Stimulated activated CD4-positive, alpha-beta T cell treated with anti-CD3 and anti-CD28 coated beads, Interleukin-12 subunit alpha, Interleukin-12 subunit beta, amount 100 ng/mL, for 48 hours (primary cell): ENCODE measurements around the gene PCDHGB5.

Source experiments
- DNase-seq, 3 donors: peaks; one replicate each; pipeline ENCODE4 v3.0.0-alpha.2; 2020; ENCODE audit warnings: low read depth in 2 of 3, low spot score in 1 of 3

PCDHGB5 gene

GRCh38 chr5:141439411-141440141, 41.8 kb downstream of the PCDHGB5 start:
- no peak for DNase-seq

- DNase-seq, result no peak
Observed at GRCh38 chr5:141440341-141440740, 42.6 kb downstream of the PCDHGB5 start.

- no peak for DNase-seq
Observed at GRCh38 chr5:141441571-141442170, 43.9 kb downstream of the PCDHGB5 start.
